ENCODE data around the gene PHACTR1.

- no peak for TF ChIP-seq CTCF (IDR thresholded peaks at IDR 0.05)
- no peak for TF ChIP-seq POLR2A (IDR thresholded peaks at IDR 0.05)
Measured at GRCh38 chr6:13284646-13285045, 568.1 kb downstream of the PHACTR1 start.
